Measurements from ENCODE around the gene USHBP1. TPM values are rescaled to one million over a fixed set of nuclear protein-coding genes. Genes with fewer than 3 reads are reported as not detected.
A peak's percentile ranks its signal among the peaks of the same experiment; 100 is the strongest.

The USHBP1 gene
- total RNA-seq, 1 donor from 2014 or later: 0.28 TPM

- Histone ChIP-seq H3K4me3 (no peak overlapping the region), H3K79me2 (ENCODE audit: low read depth) (no peaks in the 10 kb centered on the region), H3K9me3 (ENCODE audit: low read depth) (no peaks in the 10 kb centered on the region), H3K36me3 (no peaks in the 10 kb centered on the region), H3K4me1 (no peaks in the 10 kb centered on the region), H3K27me3 (peaks cover 9% of the 10 kb centered on the region), H3K9ac (no peak overlapping the region), H4K20me1 (ENCODE audit: low read depth) (no peaks in the 10 kb centered on the region), H3F3A (ENCODE audit: low read depth) (peaks cover 30% of the 10 kb centered on the region), H2AFZ (replicated peaks) (no peak overlapping the region), H3K4me2 (no peak overlapping the region), H3K27ac (no peak overlapping the region)
- no peak for DNase-seq (ENCODE audit: low spot score)
- Mint-ChIP-seq H3K36me3 (peaks cover under 1% of the 10 kb centered on the region), H3K27me3 (ENCODE audit: insufficient read depth, low read depth) (peaks cover 5% of the 10 kb centered on the region), H3K9me3 (no peaks in the 10 kb centered on the region), H3K27ac (no peak overlapping the region), H3K4me1 (peaks cover 5% of the 10 kb centered on the region), H3K4me3 (no peak overlapping the region)
- TF ChIP-seq, protein P1, sequence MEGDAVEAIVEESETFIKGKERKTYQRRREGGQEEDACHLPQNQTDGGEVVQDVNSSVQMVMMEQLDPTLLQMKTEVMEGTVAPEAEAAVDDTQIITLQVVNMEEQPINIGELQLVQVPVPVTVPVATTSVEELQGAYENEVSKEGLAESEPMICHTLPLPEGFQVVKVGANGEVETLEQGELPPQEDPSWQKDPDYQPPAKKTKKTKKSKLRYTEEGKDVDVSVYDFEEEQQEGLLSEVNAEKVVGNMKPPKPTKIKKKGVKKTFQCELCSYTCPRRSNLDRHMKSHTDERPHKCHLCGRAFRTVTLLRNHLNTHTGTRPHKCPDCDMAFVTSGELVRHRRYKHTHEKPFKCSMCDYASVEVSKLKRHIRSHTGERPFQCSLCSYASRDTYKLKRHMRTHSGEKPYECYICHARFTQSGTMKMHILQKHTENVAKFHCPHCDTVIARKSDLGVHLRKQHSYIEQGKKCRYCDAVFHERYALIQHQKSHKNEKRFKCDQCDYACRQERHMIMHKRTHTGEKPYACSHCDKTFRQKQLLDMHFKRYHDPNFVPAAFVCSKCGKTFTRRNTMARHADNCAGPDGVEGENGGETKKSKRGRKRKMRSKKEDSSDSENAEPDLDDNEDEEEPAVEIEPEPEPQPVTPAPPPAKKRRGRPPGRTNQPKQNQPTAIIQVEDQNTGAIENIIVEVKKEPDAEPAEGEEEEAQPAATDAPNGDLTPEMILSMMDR (IDR thresholded peaks at IDR 0.05): no peak
These were observed 22.2 kb upstream of the USHBP1 start for GRCh38 chr19:17286752-17287151.

DNA sequence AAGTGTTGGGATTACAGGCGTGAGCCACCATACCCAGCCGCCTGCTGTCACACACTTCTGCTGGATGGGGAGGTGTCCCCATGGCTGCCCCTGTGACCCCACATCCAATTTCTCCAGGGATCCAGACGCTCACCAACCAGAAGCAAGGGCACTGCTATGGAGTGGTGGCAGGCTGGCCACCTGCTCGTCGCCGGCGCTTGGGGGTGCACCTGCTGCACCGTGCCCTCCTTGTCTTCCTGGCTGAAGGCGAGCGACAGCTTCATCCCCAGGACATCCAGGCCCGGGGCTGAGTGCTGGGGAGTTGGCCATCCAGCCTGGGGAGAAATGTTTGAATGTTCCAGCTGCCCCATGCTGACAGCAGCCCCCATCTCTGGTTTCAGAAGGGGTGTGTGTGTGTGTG lies 21.7 kb upstream of the USHBP1 start:
- no peak for TF ChIP-seq EZH2 (IDR thresholded peaks at IDR 0.05)
- Mint-ChIP-seq H3K4me3 (no peak overlapping the region), H3K27me3 (ENCODE audit: insufficient read depth, low read depth) (peaks cover 4% of the 10 kb centered on the region), H3K9me3 (no peaks in the 10 kb centered on the region), H3K4me1 (peaks cover 5% of the 10 kb centered on the region), H3K27ac (no peak overlapping the region), H3K36me3 (no peaks in the 10 kb centered on the region)
- H3K4me1 ChIP-seq: no peaks in the 10 kb centered on the region
- H3K79me2 ChIP-seq (ENCODE audit: low read depth): no peaks in the 10 kb centered on the region
- H3K9ac ChIP-seq: no peak overlapping the region
- peaks cover 13% of the 10 kb centered on the region for H3K27me3 ChIP-seq
- no peaks in the 10 kb centered on the region for H4K20me1 ChIP-seq (ENCODE audit: low read depth)
- H3K4me2 ChIP-seq: no peak overlapping the region
- no peaks in the 10 kb centered on the region for H3K9me3 ChIP-seq (ENCODE audit: low read depth)
- no peak for DNase-seq (ENCODE audit: low spot score)
- H3K36me3 ChIP-seq: no peaks in the 10 kb centered on the region
- H3K27ac ChIP-seq: no peak overlapping the region
- peaks cover 28% of the 10 kb centered on the region for H3F3A ChIP-seq (ENCODE audit: low read depth)
- no peak overlapping the region for H3K4me3 ChIP-seq
- H2AFZ ChIP-seq (replicated peaks): no peak overlapping the region

DNA sequence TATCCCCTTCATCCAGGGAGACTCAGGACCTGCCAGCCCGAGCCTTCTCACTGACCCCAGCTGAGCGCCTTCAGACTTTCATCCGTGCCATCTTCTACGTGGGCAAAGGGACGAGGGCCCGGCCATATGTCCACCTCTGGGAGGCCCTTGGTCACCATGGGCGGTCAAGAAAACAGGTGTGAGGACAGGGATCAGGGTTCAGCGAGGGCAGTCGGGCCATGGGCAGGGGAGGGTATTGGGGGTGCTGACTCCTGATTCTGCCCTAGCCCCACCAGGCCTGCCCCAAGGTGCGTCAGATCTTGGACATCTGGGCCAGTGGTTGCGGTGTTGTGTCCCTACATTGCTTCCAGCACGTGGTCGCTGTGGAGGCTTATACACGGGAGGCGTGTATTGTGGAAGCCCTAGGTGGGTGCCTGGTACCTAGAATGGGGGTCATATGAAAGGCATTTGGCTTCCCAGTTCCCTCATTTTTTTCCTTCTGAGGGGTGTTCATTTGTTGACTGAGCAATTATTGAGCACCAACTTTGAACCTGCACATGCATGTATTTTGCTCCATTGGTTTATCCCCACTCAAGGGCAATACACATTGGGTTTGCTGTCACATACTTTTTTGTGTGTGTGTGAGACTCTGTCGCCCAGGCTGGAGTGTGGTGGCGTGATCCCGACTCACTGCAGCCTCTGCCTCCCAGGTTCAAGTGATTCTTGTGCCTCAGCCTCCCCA lies 21.0 kb upstream of the USHBP1 start:
- Histone ChIP-seq H3K36me3 (no peaks in the 10 kb centered on the region), H4K20me1 (ENCODE audit: low read depth) (no peaks in the 10 kb centered on the region), H2AFZ (replicated peaks) (no peak overlapping the region), H3K4me3 (no peak overlapping the region), H3K27me3 (peaks cover 18% of the 10 kb centered on the region), H3K9ac (no peak overlapping the region), H3K4me1 (no peaks in the 10 kb centered on the region), H3F3A (ENCODE audit: low read depth) (peaks cover 28% of the 10 kb centered on the region), H3K79me2 (ENCODE audit: low read depth) (no peaks in the 10 kb centered on the region), H3K27ac (no peak overlapping the region), H3K4me2 (no peak overlapping the region), H3K9me3 (ENCODE audit: low read depth) (no peaks in the 10 kb centered on the region)
- Mint-ChIP-seq H3K27me3 (ENCODE audit: insufficient read depth, low read depth) (peaks cover 6% of the 10 kb centered on the region), H3K4me1 (peaks cover 5% of the 10 kb centered on the region), H3K4me3 (no peak overlapping the region), H3K9me3 (no peaks in the 10 kb centered on the region), H3K36me3 (no peaks in the 10 kb centered on the region), H3K27ac (peak overlapping the region; percentile 14)
- no peak for DNase-seq (ENCODE audit: low spot score)
- TF ChIP-seq EZH2 (IDR thresholded peaks at IDR 0.05): no peak
- TF ChIP-seq, protein P1 (IDR thresholded peaks at IDR 0.05): no peak

GRCh38 chr19:17283504-17283996 lies 19.0 kb upstream of the USHBP1 start:
- H3K27me3 ChIP-seq: peaks cover 18% of the 10 kb centered on the region
- H3K36me3 ChIP-seq: no peaks in the 10 kb centered on the region
- no peaks in the 10 kb centered on the region for H3K79me2 ChIP-seq (ENCODE audit: low read depth)
- Mint-ChIP-seq H3K27ac (peak overlapping the region; percentile 69), H3K36me3 (peaks cover 2% of the 10 kb centered on the region), H3K4me3 (peak overlapping the region; percentile 38), H3K9me3 (no peaks in the 10 kb centered on the region), H3K27me3 (ENCODE audit: insufficient read depth, low read depth) (peaks cover 7% of the 10 kb centered on the region), H3K4me1 (peaks cover 5% of the 10 kb centered on the region)
- no peak overlapping the region for H2AFZ ChIP-seq (replicated peaks)
- H3K9me3 ChIP-seq (ENCODE audit: low read depth): no peaks in the 10 kb centered on the region
- H3K4me2 ChIP-seq: no peak overlapping the region
- no peak for DNase-seq (ENCODE audit: low spot score)
- no peak overlapping the region for H3K9ac ChIP-seq
- no peaks in the 10 kb centered on the region for H4K20me1 ChIP-seq (ENCODE audit: low read depth)
- H3K4me1 ChIP-seq: no peaks in the 10 kb centered on the region
- peaks cover 31% of the 10 kb centered on the region for H3F3A ChIP-seq (ENCODE audit: low read depth)
- H3K4me3 ChIP-seq: no peak overlapping the region
- TF ChIP-seq EZH2 (IDR thresholded peaks at IDR 0.05) (no peak), EZH2phosphoT487 (IDR thresholded peaks at IDR 0.05) (no peak)
- TF ChIP-seq, protein P1 (IDR thresholded peaks at IDR 0.05): no peak
- H3K27ac ChIP-seq: no peak overlapping the region
